IPS-18c (cell line): Measurements from ENCODE around the gene MSH5.

Experiments
- H3K4me3 ChIP-seq: 2 replicates; pipeline ENCODE4 v1.7.0; 2013; ENCODE audit warnings: low read depth, mild to moderate bottlenecking, low read length, moderate library complexity; ENCODE audit not compliant: insufficient read depth
- H3K9me3 ChIP-seq: one replicate; pipeline ENCODE4 v1.6.1; 2013; ENCODE audit warnings: mild to moderate bottlenecking, low read length, moderate library complexity; ENCODE audit not compliant: control insufficient read depth, insufficient read depth

MSH5 gene

DNA sequence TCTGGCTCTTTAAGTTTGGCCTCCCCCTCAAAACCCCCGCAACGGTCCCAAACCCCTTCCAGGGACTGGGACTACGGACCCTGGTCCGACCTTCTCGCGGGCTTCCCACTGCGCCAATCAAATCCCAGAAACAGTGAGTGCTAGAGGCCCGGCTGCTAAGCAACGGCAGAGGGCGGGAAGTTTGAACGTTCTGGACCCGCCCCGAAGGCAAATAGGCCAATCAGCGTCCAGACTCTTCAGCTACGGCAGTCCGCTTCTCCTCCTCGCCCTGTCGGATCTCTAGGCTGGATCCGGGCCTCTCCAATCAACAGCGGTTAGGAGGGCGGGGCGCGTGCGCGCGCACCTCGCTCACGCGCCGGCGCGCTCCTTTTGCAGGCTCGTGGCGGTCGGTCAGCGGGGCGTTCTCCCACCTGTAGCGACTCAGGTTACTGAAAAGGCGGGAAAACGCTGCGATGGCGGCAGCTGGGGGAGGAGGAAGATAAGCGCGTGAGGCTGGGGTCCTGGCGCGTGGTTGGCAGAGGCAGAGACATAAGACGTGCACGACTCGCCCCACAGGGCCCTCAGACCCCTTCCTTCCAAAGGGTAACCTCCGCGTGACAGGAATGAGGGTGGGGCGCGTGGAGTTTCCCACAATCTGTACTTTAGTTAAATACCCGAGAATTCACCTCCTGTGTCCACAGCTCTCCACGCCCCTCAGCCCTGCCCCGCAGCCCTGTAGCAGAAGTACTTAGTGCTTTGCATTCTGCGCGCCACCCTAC lies at the start of gene MSH5:
TSS of gene MSH5 (plus strand) at position 367 of the 758 bp plus-strand sequence. CDS start 462 bp downstream, outside the sequence.
- peak within 1 kb of the TSS; percentile 49 for H3K4me3 ChIP-seq
- no peaks in the 10 kb centered on the region for H3K9me3 ChIP-seq

GRCh38 chr6:31690231-31691077 lies 49.4 kb upstream of the MSH5 start:
- no peak overlapping the region for H3K4me3 ChIP-seq
- peaks cover 4% of the 10 kb centered on the region for H3K9me3 ChIP-seq

GRCh38 chr6:31691078-31691463 lies 48.7 kb upstream of the MSH5 start:
- Histone ChIP-seq H3K9me3 (peaks cover 4% of the 10 kb centered on the region), H3K4me3 (no peak overlapping the region)

DNA sequence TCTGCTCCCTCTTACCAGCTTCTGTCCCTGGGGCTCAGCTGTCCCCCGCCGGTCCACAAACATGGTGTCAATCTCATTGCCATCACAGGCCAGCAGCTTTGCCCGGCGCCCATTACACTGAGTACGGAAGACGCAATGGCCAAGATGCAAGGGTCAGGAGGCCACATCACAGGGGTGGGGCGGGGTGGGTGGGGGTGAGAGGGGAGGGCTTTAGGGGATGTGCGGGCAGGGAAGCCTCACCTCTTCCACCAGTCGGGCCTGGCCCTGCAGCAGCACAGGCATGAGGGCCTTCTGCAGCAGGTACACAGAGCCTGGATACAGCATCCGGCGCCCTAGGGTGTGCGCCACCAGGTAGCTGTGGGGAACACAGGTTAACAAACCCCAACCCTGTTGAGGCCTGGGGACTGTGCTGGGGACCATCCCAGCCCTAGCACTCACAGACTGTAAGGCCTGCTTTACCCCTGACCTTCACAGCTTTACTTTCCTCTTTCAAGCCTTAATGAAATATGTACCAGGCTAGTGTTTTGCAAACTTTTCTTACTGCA lies 48.2 kb upstream of the MSH5 start:
- H3K9me3 ChIP-seq, result peaks cover 4% of the 10 kb centered on the region
- no peak overlapping the region for H3K4me3 ChIP-seq

DNA sequence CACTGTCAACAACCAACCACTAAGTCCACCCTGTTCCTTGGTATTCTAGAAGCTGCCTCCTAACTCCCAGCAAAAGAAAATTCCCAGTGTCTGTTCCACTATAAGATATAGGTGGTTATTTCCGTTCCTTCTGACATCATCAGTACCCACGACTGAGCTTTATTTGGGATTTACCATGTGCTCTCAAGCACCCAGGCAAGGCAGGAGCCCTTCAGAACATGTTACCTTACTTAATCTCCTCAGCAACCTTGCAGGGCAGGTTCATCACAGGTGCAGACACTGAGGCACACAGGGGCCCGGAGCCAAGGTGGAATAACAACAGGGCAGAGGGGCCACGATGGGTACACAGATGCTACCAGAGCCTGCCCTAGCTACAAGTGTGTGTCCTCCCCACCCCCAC lies 47.5 kb upstream of the MSH5 start:
- H3K9me3 ChIP-seq, result peaks cover 4% of the 10 kb centered on the region
- H3K4me3 ChIP-seq, result no peak overlapping the region

DNA sequence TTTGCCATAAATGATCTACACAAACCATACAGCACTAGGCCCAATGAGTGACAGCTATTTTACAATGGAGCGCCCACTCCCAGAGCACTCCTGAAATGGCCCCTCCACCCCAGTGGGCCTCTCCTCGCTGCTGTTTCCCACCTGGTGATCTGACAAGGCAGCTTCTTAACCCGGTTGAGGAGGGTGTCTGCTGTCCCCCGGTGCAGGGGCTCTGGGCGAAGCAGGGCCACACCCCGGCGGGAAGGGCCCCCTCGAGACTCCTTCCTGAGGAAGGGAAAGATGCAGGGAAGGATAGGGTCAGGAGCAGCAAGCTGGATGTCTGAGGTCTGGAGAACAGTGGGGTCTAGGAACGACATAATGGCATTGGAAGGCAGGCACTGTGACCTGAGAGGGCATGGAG lies 46.9 kb upstream of the MSH5 start:
- Histone ChIP-seq H3K4me3 (no peak overlapping the region), H3K9me3 (peaks cover 4% of the 10 kb centered on the region)

GRCh38 chr6:31693535-31693934 lies 46.3 kb upstream of the MSH5 start:
- Histone ChIP-seq H3K4me3 (no peak overlapping the region), H3K9me3 (peaks cover 4% of the 10 kb centered on the region)

DNA sequence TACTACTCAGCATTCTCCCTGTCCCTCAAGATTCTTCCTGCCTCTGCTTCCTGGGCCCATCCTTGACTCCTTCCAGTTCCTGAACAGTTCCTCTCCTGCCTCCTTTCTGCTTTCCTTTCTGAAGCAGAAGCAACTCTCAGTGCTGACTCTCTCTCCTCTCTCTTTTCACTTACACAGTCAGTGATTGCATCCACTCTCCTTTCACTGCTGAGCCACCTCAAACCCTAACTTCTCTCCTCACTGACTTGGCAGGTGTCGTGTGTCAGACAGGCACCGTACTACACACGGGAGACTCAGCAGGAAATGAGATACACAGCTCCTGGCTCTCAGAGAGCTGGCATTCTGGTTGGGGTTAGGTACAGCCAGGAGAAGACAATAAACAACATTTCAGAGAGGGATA lies 42.2 kb upstream of the MSH5 start:
- no peak overlapping the region for H3K4me3 ChIP-seq
- no peaks in the 10 kb centered on the region for H3K9me3 ChIP-seq

GRCh38 chr6:31700740-31701401 lies 38.9 kb upstream of the MSH5 start:
- Histone ChIP-seq H3K9me3 (no peaks in the 10 kb centered on the region), H3K4me3 (no peak overlapping the region)

DNA sequence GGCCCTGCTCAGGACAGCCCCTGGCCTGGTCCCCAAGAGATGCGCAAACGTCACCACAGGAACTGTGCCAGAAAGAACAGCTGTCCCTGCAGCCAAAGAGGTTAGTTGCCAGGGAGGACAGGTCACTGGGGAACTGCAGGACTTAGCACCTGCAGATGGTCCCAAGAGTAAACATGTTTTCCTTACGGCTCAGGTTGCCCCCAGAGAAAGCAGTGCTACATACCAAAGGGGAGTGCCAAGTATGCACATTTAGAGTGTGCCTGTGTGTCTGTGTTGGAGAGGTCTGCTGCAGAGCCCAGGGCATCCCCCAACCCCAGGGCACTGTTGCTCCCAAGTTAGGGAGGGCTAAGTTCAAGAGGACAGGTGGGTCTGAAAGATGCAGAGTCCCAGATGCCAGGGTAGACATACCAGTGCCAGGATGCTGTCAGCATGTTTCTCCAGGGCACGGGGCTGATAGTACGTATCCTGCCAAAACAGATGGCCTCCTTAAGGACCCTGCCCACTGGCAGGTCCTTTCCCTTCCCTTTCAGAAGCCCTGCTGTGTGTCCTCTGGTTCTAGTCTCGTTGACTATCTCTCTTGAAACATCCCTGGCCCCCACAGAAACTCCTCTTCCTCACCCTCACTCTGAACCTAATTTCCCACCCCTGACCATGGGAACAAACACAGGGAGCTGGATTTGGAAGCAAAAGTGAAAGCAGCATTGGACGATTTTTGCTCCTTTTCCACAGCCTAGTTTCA lies 38.0 kb upstream of the MSH5 start:
- Histone ChIP-seq H3K4me3 (peak overlapping the region; percentile 92), H3K9me3 (no peaks in the 10 kb centered on the region)

DNA sequence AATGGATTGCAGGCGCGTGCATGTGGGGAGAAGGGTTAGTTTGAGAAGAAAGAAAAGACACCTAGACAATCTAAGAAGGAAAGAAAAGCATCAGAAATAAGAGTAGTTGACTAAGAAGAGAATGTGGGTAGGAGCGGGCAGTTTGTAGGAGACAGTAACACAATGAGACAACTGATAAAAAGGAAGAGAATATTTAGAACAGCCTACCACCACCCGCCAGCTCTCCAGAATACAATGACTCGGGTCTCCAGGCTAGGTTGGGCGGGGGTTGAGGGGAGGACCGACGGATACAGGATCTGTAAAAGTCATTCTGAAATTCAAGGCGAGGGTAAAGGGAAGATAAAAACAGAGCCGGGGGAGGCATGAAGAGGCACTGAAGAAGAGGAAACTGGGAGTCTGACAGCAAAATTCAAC lies 37.4 kb upstream of the MSH5 start:
- Histone ChIP-seq H3K9me3 (no peaks in the 10 kb centered on the region), H3K4me3 (peak overlapping the region; percentile 92)

DNA sequence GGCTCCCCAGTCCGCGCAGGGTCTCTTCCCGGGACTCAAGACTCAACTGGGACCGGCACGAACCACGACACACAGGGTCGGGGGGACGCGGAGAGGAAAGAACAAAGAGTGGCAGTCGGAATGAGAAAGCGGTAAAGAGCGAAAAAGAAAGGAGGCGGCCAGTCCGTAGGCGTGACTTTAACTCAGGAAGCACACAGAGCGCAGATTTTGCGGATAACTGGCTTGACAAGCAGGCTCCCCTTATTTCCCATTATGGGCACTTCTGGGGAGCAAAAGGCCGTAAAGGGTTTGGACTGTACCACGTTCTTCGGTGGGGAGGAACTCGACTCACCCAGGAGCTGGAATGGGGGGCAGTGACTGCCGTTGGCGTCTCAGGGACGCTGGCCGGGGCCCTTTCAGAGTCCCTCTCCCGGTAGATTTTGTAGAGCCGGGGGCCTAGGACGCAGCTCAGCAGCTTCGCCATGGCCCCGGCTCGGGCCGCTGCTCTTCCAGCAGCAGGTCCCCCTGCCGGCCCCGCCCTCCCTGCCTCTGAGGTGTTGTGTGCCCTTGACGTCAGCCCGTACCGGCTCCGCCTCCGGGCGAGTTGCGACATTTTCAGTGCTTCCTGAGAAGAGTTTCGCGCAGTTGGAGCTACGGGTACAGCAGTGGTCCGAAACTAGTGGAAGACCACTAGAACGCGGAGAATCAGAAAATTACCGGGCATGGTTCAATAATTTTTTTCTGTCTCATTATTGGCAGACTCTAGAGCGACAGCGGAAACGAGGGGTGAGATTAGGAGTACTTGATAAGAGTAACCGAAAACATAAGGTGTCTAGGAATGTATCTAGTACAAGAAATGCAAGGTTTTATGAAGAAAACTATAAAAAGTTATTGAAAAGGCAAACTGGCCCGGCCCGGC lies 36.7 kb upstream of the MSH5 start, which contains the start of gene ABHD16A:
TSS of gene ABHD16A (minus strand) at position 506 of the 898 bp plus-strand sequence. CDS start at position 463, 43 bp downstream.
- Histone ChIP-seq H3K4me3 (peak within 1 kb of the TSS; percentile 92), H3K9me3 (no peaks in the 10 kb centered on the region)

- no peak overlapping the region for H3K4me3 ChIP-seq
- no peaks in the 10 kb centered on the region for H3K9me3 ChIP-seq
These were observed 33.9 kb upstream of the MSH5 start for GRCh38 chr6:31705931-31706330.

- no peaks in the 10 kb centered on the region for H3K9me3 ChIP-seq
- no peak within 1 kb of the TSS for H3K4me3 ChIP-seq
These were observed 33.2 kb upstream of the MSH5 start, which contains the start of gene LY6G6F for GRCh38 chr6:31706599-31706998. LY6G6F (plus strand) TSS chr6:31706866; CDS start chr6:31706907, 41 bp downstream.

DNA sequence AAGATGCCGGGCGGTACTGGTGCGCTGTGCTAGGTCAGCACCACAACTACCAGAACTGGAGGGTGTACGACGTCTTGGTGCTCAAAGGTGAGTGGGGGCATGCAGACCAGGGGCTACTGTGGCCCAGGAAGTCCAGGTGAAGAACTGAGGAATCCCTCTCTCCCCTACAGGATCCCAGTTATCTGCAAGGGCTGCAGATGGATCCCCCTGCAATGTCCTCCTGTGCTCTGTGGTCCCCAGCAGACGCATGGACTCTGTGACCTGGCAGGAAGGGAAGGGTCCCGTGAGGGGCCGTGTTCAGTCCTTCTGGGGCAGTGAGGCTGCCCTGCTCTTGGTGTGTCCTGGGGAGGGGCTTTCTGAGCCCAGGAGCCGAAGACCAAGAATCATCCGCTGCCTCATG lies 32.1 kb upstream of the MSH5 start:
- Histone ChIP-seq H3K9me3 (no peaks in the 10 kb centered on the region), H3K4me3 (no peak overlapping the region)

- Histone ChIP-seq H3K9me3 (no peaks in the 10 kb centered on the region), H3K4me3 (no peak overlapping the region)
These were observed 31.6 kb upstream of the MSH5 start for GRCh38 chr6:31708224-31708623.
